K562 (cell line): ENCODE measurements around the gene MLLT6. TPM values are rescaled to one million over a fixed set of nuclear protein-coding genes. Genes with fewer than 3 reads are reported as not detected.
"Not testable (repeated sequence)": the region's sequence is repeated elsewhere in the genome, so short reads cannot be mapped to it uniquely, and the experiment has no call there.

Source experiments
- ATAC-seq: fragments of 200-7000 bp; cut with Tn5 transposase; 3 replicates; pipeline ENCODE4 v1.9.1; 2020; ENCODE audit warnings: moderate library complexity
- BruUV-seq: library from RNA; stranded (reverse); fragments of 400-500 nt; replicated peaks from 2 replicates; lab custom pipeline; 2021; lab: Mats Ljungman, UMichigan
- CTCF ChIA-PET: fragments of 300-600 bp; formaldehyde crosslinking; extraction: SDS; loops from one replicate; lab custom pipeline; 2021; ENCODE audit warnings: low intra/inter-chr PET ratio; lab: Yijun Ruan, JAX
- POLR2A ChIA-PET: fragments of 300-600, 350-650 bp; sonication (Branson Sonifier 250); formaldehyde crosslinking; extraction: SDS; loops from one replicate; lab custom pipeline; 2021; ENCODE audit warnings: antibody characterized with exemption, inconsistent platforms; lab: Yijun Ruan, JAX
- DNase-seq, 4 experiments: peaks; one replicate each; pipeline versions ENCODE4 v3.0.0 to v3.0.0-alpha.2; 2011 to 2018; ENCODE audit warnings: low spot score in 3 of 4, mixed read lengths in 3 of 4; ENCODE audit errors: extremely low read depth in 1 of 4
- FAIRE-seq: peaks from 2 replicates; lab custom pipeline; 2011; peaks lifted over from hg19 to GRCh38; lab: Jason Lieb, UNC
- H2AFZ ChIP-seq: 2 replicates; pipeline ENCODE4 v1.6.0; 2011; ENCODE audit warnings: low read depth, low read length, control low read depth, inconsistent platforms
- H3K27ac ChIP-seq: fragments of 200-600 bp; 3 replicates; pipeline ENCODE4 v1.8.0; 2011; ENCODE audit warnings: low read depth, mild to moderate bottlenecking, control low read depth, inconsistent platforms, low read length, moderate library complexity, mixed read lengths; ENCODE audit errors: extremely low read depth
- H3K27me3 ChIP-seq, 2 experiments: fragments of 300-600 bp in 1 of 2; 2 replicates in 1 of 2; 3 replicates in 1 of 2; pipeline versions ENCODE4 v1.6.0 to v1.8.0; 2011; ENCODE audit warnings: inconsistent platforms in 2 of 2, low read length in 2 of 2, mild to moderate bottlenecking in 1 of 2, mixed read lengths in 1 of 2, moderate library complexity in 1 of 2; ENCODE audit not compliant: control insufficient read depth in 2 of 2, insufficient read depth in 2 of 2
- H3K36me3 ChIP-seq: fragments of 300-600 bp; 3 replicates; pipeline ENCODE4 v1.8.0; 2011; ENCODE audit warnings: mild to moderate bottlenecking, low read length, inconsistent platforms; ENCODE audit not compliant: control insufficient read depth, insufficient read depth
- H3K4me1 ChIP-seq, 2 experiments: fragments of 200-600 bp in 1 of 2; replicated peaks in 1 of 2; 2 replicates in 1 of 2; 3 replicates in 1 of 2; pipeline versions ENCODE4 v1.5.1 to v1.8.0; 2011; ENCODE audit warnings: inconsistent platforms in 2 of 2, low read length in 2 of 2, mild to moderate bottlenecking in 1 of 2, mixed read lengths in 1 of 2, moderate library complexity in 1 of 2; ENCODE audit not compliant: control insufficient read depth in 2 of 2, insufficient read depth in 2 of 2
- H3K4me2 ChIP-seq: 2 replicates; pipeline ENCODE4 v1.6.1; 2011; ENCODE audit warnings: low read length, control low read depth, inconsistent platforms, mixed read lengths; ENCODE audit not compliant: insufficient read depth
- H3K4me3 ChIP-seq: fragments of 200-600 bp; sonication (generic), shearing (Covaris generic); 2 replicates; pipeline ENCODE4 v1.5.1; 2016; ENCODE audit warnings: control low read depth, inconsistent platforms
- H3K79me2 ChIP-seq: fragments of 200-600 bp; 3 replicates; pipeline ENCODE4 v1.8.0; 2011; ENCODE audit warnings: low read length, inconsistent platforms; ENCODE audit not compliant: control insufficient read depth, insufficient read depth
- H3K9ac ChIP-seq, 2 experiments: 2 replicates each; pipeline versions ENCODE4 v1.6.0 to v1.6.1; 2011; ENCODE audit warnings: low read depth in 2 of 2, low read length in 2 of 2, control low read depth in 1 of 2, inconsistent platforms in 1 of 2, mild to moderate bottlenecking in 1 of 2, mixed read lengths in 1 of 2; ENCODE audit not compliant: insufficient read depth in 1 of 2
- H3K9me1 ChIP-seq: one replicate; pipeline ENCODE4 v1.6.0; 2011; ENCODE audit warnings: inconsistent platforms, mild to moderate bottlenecking, low read length, moderate library complexity; ENCODE audit not compliant: control insufficient read depth, insufficient read depth
- H3K9me3 ChIP-seq: replicated peaks from 2 replicates; pipeline ENCODE4 v1.5.1; 2011; ENCODE audit warnings: low read depth, low read length, inconsistent platforms; ENCODE audit not compliant: control insufficient read depth, insufficient read depth
- H4K20me1 ChIP-seq: replicated peaks from 2 replicates; pipeline ENCODE4 v1.6.1; 2011; ENCODE audit warnings: low read length, inconsistent platforms, mixed read lengths; ENCODE audit not compliant: control insufficient read depth, insufficient read depth
- BCLAF1 ChIP-seq, 2 experiments: fragments of 450-650 bp in 1 of 2; IDR thresholded peaks; 2 replicates each; pipeline ENCODE4 v1.6.1; 2011 to 2017; ENCODE audit warnings: low read depth in 2 of 2, antibody characterized with exemption in 1 of 2, borderline replicate concordance in 1 of 2, low read length in 1 of 2, mild to moderate bottlenecking in 1 of 2, mixed read lengths in 1 of 2; ENCODE audit not compliant: control insufficient read depth in 1 of 2
- BHLHE40 ChIP-seq: IDR thresholded peaks from 2 replicates; pipeline ENCODE4 v1.6.1; 2011; ENCODE audit warnings: low read length, improper control_type of control experiment
- POLR2G ChIP-seq: fragments of 200-400 bp; formaldehyde crosslinking; IDR thresholded peaks from 2 replicates; pipeline ENCODE4 v1.6.1; 2017; ENCODE audit warnings: low read depth, mild to moderate bottlenecking, antibody characterized with exemption, low read length, moderate library complexity
- SMAD2 ChIP-seq: fragments of 150-350 bp; IDR thresholded peaks from 2 replicates; pipeline ENCODE4 v1.6.1; 2014; ENCODE audit warnings: low read depth, mild to moderate bottlenecking, low read length
- TSC22D4 ChIP-seq: fragments of 450-650 bp; IDR thresholded peaks from 2 replicates; pipeline ENCODE4 v1.6.1; 2016; ENCODE audit warnings: missing genetic modification characterization, missing biosample characterization, control low read depth
- ZNF217 ChIP-seq: sonication (generic); formaldehyde crosslinking; IDR thresholded peaks from 2 replicates; pipeline ENCODE4 v1.8.0; 2022; ENCODE audit warnings: mild to moderate bottlenecking, missing genetic modification reagents
- ZNF311 ChIP-seq: fragments of 250-450 bp; sonication (Bioruptor Pico); IDR thresholded peaks from 2 replicates; pipeline ENCODE4 v1.4.0; 2020; ENCODE audit warnings: mild to moderate bottlenecking, moderate library complexity
- WGBS: fragments of 100-300 bp; shearing (Covaris generic); methylation state at CpG from one replicate; pipeline ENCODE4 v1.1.6; 2016; ENCODE audit warnings: low coverage, mixed read lengths; ENCODE audit not compliant: insufficient coverage; ENCODE audit errors: missing lambda C conversion rate; 5-methylcytosine and 5-hydroxymethylcytosine counted together
- in situ Hi-C: fragments of 300-500 bp; cut with MboI; formaldehyde crosslinking; loops from 4 replicates; pipeline ENCODE4 v1.15.0; 2018; ENCODE audit warnings: inconsistent platforms, mixed read lengths
- intact Hi-C: fragments of 100-400 bp; cut with micrococcal nuclease; formaldehyde crosslinking; loops from 2 replicates; pipeline ENCODE4 v1.14.2; 2022
- polyA plus RNA-seq, 8 experiments: library from polyadenylated mRNA; depleted of rRNA in 4 of 8; stranded (reverse) in 5 of 8; unstranded in 3 of 8; fragments of >200 nt; fragmentation: Nextera tagmentation in 2 of 8; fragmentation: Illumina TruSeq in 1 of 8; extraction: Ambion mirVana in 2 of 8; extraction: Trizol in 1 of 8; gene quantifications; 2 replicates each; pipeline versions ENCODE4 v1.2.1 to v1.2.3, GENCODE V29; 2011 to 2014; ENCODE audit warnings: inconsistent platforms in 1 of 8, missing spikeins in 1 of 8
- total RNA-seq, 7 experiments: library from RNA; depleted of rRNA in 6 of 7; stranded (reverse); fragments of >200 nt in 6 of 7; fragmentation: Illumina TruSeq in 2 of 7; extraction: Trizol in 2 of 7; gene quantifications; 2 replicates each; pipeline versions ENCODE4 v1.2.1 to v1.2.3, GENCODE V29; 2011 to 2021; ENCODE audit warnings: low replicate concordance in 1 of 7
- TF ChIP-seq, protein P1 (sequence below): fragments of 250-450 bp; sonication (Bioruptor Pico); IDR thresholded peaks from 2 replicates; pipeline ENCODE4 v1.5.0; 2020; ENCODE audit warnings: mild to moderate bottlenecking, borderline replicate concordance

MLLT6 gene
- total and polyA plus RNA-seq, 9 of the 15 experiments (the other 6 are each of a cell fraction or from before 2014, with no cell fraction given) = 3.1 to 71.7 (median 30.0) TPM

DNA sequence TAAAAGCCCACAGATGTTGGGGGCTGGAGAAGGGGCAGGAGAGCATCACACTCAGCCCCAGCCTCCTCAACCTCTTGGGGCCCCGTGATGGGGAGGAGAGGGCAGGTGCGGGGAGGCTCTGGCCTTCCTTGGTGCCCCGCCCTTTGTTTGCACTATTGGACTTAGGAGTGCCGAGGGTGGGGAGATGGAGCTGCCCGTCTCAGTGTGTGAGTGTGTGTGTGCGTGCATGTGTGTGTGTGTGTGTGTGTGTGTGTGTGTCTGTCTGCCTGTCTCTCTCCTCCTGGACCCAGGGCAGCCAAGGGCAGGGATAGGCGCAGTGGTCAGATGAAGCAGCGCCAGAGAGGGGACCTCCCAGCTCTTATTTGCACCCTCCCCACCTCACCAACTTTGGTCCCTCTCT lies 21.1 kb downstream of the MLLT6 start:
- H3K4me3 ChIP-seq, H3K4me2 ChIP-seq, intact Hi-C loops, H3K9ac ChIP-seq, H3K9me3 ChIP-seq, H3K9me1 ChIP-seq, H4K20me1 ChIP-seq, H3K79me2 ChIP-seq, ATAC-seq, FAIRE-seq, H3K27ac ChIP-seq, DNase-seq, H3K27me3 ChIP-seq, BruUV-seq, H2AFZ ChIP-seq, in situ Hi-C loops, CTCF ChIA-PET: not testable (repeated sequence)
- H3K4me1 ChIP-seq = peaks cover 32 to 60% of the 10 kb centered on the region in 2 experiments
- peaks cover 30% of the 10 kb centered on the region; the same call in 2 of the 3 replicates for H3K36me3 ChIP-seq
- 39% methylated on average over 5 of the region's 8 CpGs for WGBS
- 0 out of 2 replicates have a peak, but pooled peaks have one; percentile 14 for TF ChIP-seq POLR2G
- POLR2A ChIA-PET = interaction anchor here (1.3 kb wide), 1 partner anchor 11 kb away, joined by 4 read pairs; no protein-coding TSS in a partner anchor

- H3K9me1 ChIP-seq = peaks cover 3% of the 10 kb centered on the region
- CTCF ChIA-PET = no interaction called here
- BruUV-seq = no TSS peak
- TF ChIP-seq BHLHE40 (no peak), SMAD2 (no peak), ZNF217 (CRISPR knock-in tag) (no peak), BCLAF1 (IDR thresholded peaks at IDR 0.05; ENCODE audit: borderline replicate concordance in 1 of 2, control insufficient read depth in 1 of 2, low read depth in 2 of 2, low read length in 1 of 2) (no peak), TSC22D4 (tag) (no peak), ZNF311 (CRISPR knock-in tag) (no peak)
- TF ChIP-seq, protein P1, sequence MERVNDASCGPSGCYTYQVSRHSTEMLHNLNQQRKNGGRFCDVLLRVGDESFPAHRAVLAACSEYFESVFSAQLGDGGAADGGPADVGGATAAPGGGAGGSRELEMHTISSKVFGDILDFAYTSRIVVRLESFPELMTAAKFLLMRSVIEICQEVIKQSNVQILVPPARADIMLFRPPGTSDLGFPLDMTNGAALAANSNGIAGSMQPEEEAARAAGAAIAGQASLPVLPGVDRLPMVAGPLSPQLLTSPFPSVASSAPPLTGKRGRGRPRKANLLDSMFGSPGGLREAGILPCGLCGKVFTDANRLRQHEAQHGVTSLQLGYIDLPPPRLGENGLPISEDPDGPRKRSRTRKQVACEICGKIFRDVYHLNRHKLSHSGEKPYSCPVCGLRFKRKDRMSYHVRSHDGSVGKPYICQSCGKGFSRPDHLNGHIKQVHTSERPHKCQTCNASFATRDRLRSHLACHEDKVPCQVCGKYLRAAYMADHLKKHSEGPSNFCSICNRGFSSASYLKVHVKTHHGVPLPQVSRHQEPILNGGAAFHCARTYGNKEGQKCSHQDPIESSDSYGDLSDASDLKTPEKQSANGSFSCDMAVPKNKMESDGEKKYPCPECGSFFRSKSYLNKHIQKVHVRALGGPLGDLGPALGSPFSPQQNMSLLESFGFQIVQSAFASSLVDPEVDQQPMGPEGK (CRISPR knock-in tag) = no peak
- intact Hi-C loops (no loop called here), in situ Hi-C loops (no loop called here)
- no peaks in the 10 kb centered on the region for H3K27me3 ChIP-seq
- no peak overlapping the region for H3K27ac ChIP-seq
- peaks cover 45 to 70% of the 10 kb centered on the region in 2 experiments for H3K4me1 ChIP-seq
- ATAC-seq = no peak
- POLR2A ChIA-PET = interaction anchor here (0.9 to 2.4 kb wide), 10 partner anchors 9 to 142 kb away, joined by 3 to 13 read pairs (median 6); partner anchors contain the start of genes LASP1 and MLLT6
- H3K79me2 ChIP-seq = peaks cover 24% of the 10 kb centered on the region
- no peak overlapping the region for H2AFZ ChIP-seq
- H4K20me1 ChIP-seq = no peaks in the 10 kb centered on the region
- H3K9me3 ChIP-seq = no peaks in the 10 kb centered on the region
- H3K4me2 ChIP-seq = peak overlapping the region; percentile 0; the same call in 1 of the 2 replicates
- peaks cover 30% of the 10 kb centered on the region; the same call in 2 of the 3 replicates for H3K36me3 ChIP-seq
- WGBS = 69% methylated on average over 5 of the region's 5 CpGs
- no peak overlapping the region for H3K4me3 ChIP-seq
- no peak for DNase-seq
- FAIRE-seq = no peak
- peak overlapping the region in 1 of 2 experiments; percentile 84; a peak in 1 of 4 replicates for H3K9ac ChIP-seq
These were observed 22.7 kb downstream of the MLLT6 start for GRCh38 chr17:38727736-38728135.
